Measurements from ENCODE around the gene TCF3.

TCF3 gene

DNA sequence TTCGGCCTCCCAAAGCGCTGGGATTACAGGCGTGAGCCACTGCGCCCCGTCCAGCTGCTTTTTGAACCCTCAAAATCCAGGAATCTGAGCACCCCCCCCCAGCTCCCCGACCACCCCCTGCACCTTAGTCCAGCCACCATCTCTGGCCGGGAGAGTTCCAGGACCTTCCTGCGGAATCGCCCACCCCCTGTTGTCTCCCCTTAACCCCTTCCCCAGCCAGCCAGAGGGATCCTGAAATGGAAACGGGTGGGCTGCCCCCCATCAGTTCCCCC, 59.0 kb downstream of the TCF3 start:
- TF ChIP-seq TAF1 (IDR thresholded peaks at IDR 0.05; ENCODE audit: low read depth) = no peak
- no peak for TF ChIP-seq FOXM1 (IDR thresholded peaks at IDR 0.05; ENCODE audit: borderline replicate concordance, low read depth)
- no peak for TF ChIP-seq EP300 (IDR thresholded peaks at IDR 0.05; ENCODE audit: borderline replicate concordance)
- no peak for TF ChIP-seq CREB1 (IDR thresholded peaks at IDR 0.05; ENCODE audit: low read depth)
- TF ChIP-seq RAD21 (IDR thresholded peaks at IDR 0.05; ENCODE audit: low read depth) = no peak

DNA sequence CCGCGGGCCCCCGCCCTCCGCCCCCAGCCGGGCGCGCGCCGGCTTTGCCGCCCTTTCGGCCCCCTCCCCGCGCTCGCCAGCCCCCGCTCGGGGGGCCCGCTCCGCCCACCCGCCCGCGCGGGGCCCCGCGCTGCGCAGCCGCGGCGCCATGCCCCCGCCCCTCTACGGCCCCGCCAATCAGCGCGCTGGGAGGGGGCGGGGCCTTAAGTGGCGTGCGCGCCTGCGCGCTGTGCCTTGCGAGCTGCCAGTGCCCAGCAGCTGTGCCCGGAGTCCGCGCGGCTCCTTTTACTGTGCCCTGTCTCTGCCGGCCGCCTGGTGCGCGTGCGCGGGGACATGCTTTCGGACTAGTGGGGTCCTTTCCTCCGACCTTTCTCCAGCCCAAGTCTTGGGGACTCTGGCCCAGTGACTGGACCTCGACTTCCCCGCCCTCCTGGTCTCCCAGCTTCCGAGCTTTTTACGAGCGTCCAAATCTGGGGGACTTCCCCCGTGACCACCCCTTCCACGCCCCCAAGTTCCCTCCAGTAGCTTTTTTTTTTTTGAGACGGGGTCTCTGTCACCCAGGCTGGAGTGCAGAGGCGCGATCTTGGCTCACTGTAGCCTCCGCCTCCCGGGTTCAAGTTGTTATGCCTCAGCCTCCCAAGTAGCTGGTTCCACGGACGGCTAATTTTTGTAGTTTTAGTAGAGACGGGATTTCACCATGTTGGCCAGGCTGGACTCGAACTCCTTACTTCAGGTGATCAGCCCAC, 59.5 kb downstream of the TCF3 start, which contains the start of gene MBD3:
TSS of gene MBD3 (minus strand) at position 111 of the 746 bp plus-strand sequence. CDS start 234 bp downstream, outside the sequence.
- TF ChIP-seq FOXM1 (IDR thresholded peaks at IDR 0.05; ENCODE audit: borderline replicate concordance, low read depth) (no peak), RAD21 (IDR thresholded peaks at IDR 0.05; ENCODE audit: low read depth) (no peak), YY1 (IDR thresholded peaks at IDR 0.05; ENCODE audit: low read depth) (no peak), CREB1 (IDR thresholded peaks at IDR 0.05; ENCODE audit: low read depth) (no peak), TAF1 (IDR thresholded peaks at IDR 0.05; ENCODE audit: low read depth) (peak; percentile 53), ZBTB7A (IDR thresholded peaks at IDR 0.05; ENCODE audit: low read depth) (no peak), NFIC (IDR thresholded peaks at IDR 0.05) (no peak), EP300 (IDR thresholded peaks at IDR 0.05; ENCODE audit: borderline replicate concordance) (peak; percentile 64), EGR1 (IDR thresholded peaks at IDR 0.05) (0 out of 2 replicates have a peak, but pooled peaks have one; percentile 31), TEAD4 (IDR thresholded peaks at IDR 0.05) (no peak), CEBPB (IDR thresholded peaks at IDR 0.05) (no peak), TCF12 (IDR thresholded peaks at IDR 0.05; ENCODE audit: low read depth) (no peak)
- TF ChIP-seq, protein P1, sequence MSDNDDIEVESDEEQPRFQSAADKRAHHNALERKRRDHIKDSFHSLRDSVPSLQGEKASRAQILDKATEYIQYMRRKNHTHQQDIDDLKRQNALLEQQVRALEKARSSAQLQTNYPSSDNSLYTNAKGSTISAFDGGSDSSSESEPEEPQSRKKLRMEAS (IDR thresholded peaks at IDR 0.05) = peak; percentile 13; the same call in 1 of the 2 replicates
- TF ChIP-seq, protein P2, sequence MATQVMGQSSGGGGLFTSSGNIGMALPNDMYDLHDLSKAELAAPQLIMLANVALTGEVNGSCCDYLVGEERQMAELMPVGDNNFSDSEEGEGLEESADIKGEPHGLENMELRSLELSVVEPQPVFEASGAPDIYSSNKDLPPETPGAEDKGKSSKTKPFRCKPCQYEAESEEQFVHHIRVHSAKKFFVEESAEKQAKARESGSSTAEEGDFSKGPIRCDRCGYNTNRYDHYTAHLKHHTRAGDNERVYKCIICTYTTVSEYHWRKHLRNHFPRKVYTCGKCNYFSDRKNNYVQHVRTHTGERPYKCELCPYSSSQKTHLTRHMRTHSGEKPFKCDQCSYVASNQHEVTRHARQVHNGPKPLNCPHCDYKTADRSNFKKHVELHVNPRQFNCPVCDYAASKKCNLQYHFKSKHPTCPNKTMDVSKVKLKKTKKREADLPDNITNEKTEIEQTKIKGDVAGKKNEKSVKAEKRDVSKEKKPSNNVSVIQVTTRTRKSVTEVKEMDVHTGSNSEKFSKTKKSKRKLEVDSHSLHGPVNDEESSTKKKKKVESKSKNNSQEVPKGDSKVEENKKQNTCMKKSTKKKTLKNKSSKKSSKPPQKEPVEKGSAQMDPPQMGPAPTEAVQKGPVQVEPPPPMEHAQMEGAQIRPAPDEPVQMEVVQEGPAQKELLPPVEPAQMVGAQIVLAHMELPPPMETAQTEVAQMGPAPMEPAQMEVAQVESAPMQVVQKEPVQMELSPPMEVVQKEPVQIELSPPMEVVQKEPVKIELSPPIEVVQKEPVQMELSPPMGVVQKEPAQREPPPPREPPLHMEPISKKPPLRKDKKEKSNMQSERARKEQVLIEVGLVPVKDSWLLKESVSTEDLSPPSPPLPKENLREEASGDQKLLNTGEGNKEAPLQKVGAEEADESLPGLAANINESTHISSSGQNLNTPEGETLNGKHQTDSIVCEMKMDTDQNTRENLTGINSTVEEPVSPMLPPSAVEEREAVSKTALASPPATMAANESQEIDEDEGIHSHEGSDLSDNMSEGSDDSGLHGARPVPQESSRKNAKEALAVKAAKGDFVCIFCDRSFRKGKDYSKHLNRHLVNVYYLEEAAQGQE (IDR thresholded peaks at IDR 0.05; ENCODE audit: low read depth) = no peak
- TF ChIP-seq, protein P3, sequence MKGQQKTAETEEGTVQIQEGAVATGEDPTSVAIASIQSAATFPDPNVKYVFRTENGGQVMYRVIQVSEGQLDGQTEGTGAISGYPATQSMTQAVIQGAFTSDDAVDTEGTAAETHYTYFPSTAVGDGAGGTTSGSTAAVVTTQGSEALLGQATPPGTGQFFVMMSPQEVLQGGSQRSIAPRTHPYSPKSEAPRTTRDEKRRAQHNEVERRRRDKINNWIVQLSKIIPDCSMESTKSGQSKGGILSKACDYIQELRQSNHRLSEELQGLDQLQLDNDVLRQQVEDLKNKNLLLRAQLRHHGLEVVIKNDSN (IDR thresholded peaks at IDR 0.05) = no peak

DNA sequence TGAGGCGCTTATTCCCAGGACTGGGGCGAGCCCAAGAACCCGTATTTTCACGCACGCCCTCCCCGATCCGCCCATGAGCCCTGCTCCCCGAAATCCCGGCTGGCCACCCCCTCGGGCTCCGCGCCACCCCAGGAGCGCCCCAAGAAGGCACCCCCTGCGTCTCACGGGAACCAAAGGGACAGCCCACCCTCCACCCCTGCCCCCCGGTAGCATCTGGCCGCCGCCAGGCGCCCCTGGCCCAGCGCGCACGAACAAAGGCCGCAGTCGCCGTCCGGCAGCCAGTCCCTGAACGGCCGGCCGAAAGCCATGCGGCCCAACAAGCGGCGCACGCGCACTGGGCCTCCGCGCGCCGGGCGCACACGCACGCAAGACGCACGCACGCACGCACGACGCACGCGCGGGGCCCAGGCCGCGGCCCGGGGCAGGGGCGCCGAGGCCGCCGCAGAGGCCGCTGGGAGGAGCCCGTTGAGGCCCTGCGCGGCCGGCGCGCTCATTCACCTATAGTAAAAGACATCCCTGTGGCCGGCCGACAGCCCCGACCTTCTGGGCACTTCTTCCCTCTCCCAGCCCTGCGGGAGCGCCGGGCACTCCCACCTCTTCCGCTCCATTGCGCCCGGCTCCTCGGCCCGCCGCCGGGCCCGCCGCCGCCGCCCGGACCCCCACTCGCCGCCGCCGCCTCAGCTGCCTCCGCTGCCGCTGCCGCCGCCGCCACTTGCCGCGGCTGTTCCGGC, 60.2 kb downstream of the TCF3 start:
- TF ChIP-seq, protein P1 (IDR thresholded peaks at IDR 0.05) = peak; percentile 98
- TF ChIP-seq, protein P2 (IDR thresholded peaks at IDR 0.05; ENCODE audit: low read depth) = 0 out of 2 replicates have a peak, but pooled peaks have one; percentile 8
- TF ChIP-seq TAF1 (IDR thresholded peaks at IDR 0.05; ENCODE audit: low read depth) = peak; percentile 89
- TF ChIP-seq NFIC (IDR thresholded peaks at IDR 0.05) = peak; percentile 4; the same call in 1 of the 2 replicates
- peak; percentile 79 for TF ChIP-seq YY1 (IDR thresholded peaks at IDR 0.05; ENCODE audit: low read depth)
- no peak for TF ChIP-seq EP300 (IDR thresholded peaks at IDR 0.05; ENCODE audit: borderline replicate concordance)
- TF ChIP-seq EGR1 (IDR thresholded peaks at IDR 0.05) = no peak

DNA sequence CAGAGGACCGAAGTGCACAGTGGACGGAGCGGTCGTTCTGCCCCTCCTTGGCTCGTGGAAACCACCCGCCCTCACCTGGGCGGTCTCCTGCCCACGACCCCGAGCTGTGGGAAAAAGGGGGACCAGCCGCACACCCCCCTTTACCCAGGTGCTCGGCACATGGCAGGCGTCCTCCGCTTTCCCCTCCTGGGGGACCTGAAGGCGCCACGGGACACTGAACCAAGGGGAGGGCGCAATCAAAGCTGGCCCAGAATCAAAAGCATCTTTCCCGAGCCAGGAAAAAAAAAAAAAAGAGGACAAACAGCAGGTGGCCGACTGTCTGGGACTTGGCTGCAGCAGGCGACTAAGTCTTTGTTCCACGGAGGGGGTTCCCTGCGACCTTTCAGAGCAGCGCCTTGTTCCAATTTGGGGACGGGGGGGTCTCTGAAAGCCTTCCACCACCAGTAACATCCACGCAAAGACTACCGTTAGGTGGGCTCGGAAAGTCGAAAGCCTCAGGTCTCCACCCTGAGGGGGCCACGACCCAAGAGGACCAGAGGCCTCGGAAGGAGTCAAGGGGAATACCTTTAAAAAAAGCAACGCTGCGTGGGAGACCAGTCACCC, 60.9 kb downstream of the TCF3 start:
- TF ChIP-seq NFIC (IDR thresholded peaks at IDR 0.05) (peak; percentile 50), EGR1 (IDR thresholded peaks at IDR 0.05) (no peak), ZBTB7A (IDR thresholded peaks at IDR 0.05; ENCODE audit: low read depth) (no peak; the same call in 1 of the 2 replicates), CEBPB (IDR thresholded peaks at IDR 0.05) (no peak), EP300 (IDR thresholded peaks at IDR 0.05; ENCODE audit: borderline replicate concordance) (no peak)
- TF ChIP-seq, protein P2 (IDR thresholded peaks at IDR 0.05; ENCODE audit: low read depth) = no peak
- TF ChIP-seq, protein P3 (IDR thresholded peaks at IDR 0.05) = no peak
- TF ChIP-seq, protein P1 (IDR thresholded peaks at IDR 0.05) = no peak

All from Ishikawa (cell line).